Mammary epithelial cell (primary cell): Measurements from ENCODE around the gene PIP5K1C.

ENCODE experiments used
- CTCF ChIP-seq, 2 donors: IDR thresholded peaks in 1 of 2; conservative IDR thresholded peaks in 1 of 2; 2 replicates each; pipeline ENCODE4 v1.5.1; 2011 to 2012; ENCODE audit warnings: inconsistent platforms in 2 of 2, low read length in 2 of 2, mild to moderate bottlenecking in 2 of 2, control low read depth in 1 of 2, low read depth in 1 of 2; ENCODE audit not compliant: insufficient read depth in 1 of 2; ENCODE audit errors: extremely low read depth in 1 of 2
- EZH2 ChIP-seq: IDR thresholded peaks from 2 replicates; pipeline ENCODE4 v1.6.1; 2012; ENCODE audit warnings: low read length, inconsistent platforms, borderline replicate concordance

GRCh38 chr19:3643674-3644313, 56.5 kb downstream of the PIP5K1C start:
- TF ChIP-seq CTCF (conservative IDR thresholded peaks at IDR 0.05 in 1 of 2, IDR thresholded peaks at IDR 0.05 in 1 of 2; ENCODE audit: extremely low read depth in 1 of 2, insufficient read depth in 1 of 2, low read depth in 1 of 2, low read length in 2 of 2): no peak
- TF ChIP-seq EZH2: no peak
